ENCODE data around the gene QSOX2.
"Not testable (repeated sequence)": the region's sequence is repeated elsewhere in the genome, so short reads cannot be mapped to it uniquely, and the experiment has no call there.

QSOX2 gene

DNA sequence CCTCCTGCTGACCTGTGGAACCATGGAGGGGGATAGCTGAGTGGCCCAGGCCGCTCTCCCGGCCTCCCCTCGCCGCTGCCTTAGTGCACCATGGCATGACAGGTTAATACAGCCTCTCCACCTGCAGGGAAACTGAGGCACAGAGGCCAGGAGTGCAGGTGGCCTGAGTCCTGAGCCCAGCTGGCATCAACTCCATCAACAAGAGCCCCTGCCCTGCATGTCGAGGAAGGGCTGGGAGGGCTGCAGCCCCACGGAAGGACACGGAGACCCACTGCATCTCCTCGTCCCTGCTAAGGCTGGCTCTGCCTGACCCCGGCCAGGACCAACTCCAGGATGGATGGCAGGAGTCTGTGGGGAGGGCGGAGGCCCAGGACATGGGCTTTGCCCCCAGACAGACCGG, 31.1 kb upstream of the QSOX2 start:
- H3K4me3 ChIP-seq (ENCODE audit: low read length) = no peak overlapping the region
- no peak for TF ChIP-seq ZNF274 (IDR thresholded peaks at IDR 0.05; ENCODE audit: low read depth, low read length)

DNA sequence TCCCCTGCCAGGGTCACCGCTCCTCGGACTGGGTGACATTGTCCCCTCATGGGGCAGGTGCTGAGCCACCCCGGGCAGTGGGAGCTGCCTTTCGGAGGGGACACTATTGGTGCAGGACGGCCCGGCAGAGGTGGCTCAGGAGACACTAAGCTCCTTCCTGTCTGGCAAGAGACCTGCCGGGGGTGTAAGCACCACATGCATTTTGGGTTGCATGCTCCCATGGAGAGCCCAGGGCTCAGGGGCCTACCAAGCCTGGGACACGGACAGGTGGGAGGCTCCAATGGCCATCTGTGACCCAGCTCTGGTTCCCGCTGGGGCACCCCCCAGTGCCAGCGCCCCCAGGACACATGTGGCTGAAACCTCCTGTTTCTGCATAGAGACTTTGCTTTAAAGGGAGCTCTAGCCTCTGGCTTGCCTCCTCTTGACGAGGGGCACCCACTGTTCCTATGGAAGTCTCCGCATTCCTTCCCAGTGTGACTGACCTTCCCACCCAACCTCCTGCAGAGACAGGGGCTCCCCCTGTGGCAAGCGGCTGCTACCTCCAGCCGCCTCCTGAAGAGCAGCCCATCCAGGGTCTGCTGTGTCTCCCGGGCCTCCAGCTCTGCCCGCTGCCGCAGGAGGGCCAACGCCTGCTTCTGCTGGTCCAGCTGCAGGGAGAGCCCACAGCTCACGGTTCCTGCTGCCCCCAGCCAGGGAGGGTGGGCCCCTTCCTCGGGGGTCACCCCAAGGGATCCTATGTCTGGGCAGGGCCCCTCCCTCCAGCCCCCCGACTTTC, 30.2 kb upstream of the QSOX2 start:
- TF ChIP-seq ZNF274 (IDR thresholded peaks at IDR 0.05; ENCODE audit: low read depth, low read length) = no peak

DNA sequence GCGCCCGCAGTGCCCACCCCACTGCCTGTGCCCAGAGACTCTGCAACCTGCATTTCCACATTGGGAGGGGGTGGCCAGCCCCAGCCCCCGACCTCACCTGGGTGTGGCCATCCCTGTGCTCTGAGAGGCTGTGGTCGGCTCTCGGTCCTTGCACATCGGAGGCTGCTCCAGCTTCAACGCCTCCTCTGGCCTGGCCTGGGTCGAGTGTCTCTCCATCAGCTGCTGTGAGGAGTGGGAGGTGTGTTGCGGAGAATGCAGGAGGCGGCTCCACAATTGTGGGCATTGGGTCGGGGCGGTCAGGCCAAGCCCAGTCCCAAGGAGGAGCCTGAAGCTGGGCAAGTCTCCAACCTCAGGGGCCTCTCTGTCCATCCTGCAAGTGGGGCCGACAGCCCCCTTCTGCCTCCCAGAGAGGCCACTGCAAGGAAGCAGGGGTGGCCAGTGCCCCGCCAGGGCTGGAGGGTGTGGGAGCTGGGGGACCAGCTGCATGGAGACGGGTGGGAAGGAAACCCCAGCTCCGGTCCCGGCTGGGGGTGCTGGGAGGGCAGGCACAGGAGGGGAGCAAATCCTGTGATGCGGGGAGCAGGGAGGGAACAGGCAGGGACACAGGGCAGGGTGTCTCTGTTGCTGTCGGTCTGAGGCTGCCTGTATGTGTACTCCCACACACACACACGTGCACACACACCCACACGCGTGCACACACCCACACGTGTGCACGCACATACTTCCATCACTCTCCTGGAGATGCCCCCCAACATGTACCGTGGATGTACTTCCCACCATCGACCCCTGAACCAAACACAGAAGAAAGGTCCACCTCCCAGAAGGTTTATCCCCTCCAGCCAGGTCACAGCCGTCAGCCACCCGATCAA, 29.4 kb upstream of the QSOX2 start:
- no peak for TF ChIP-seq ZNF274 (IDR thresholded peaks at IDR 0.05; ENCODE audit: low read depth, low read length)
- no peak overlapping the region for H3K4me3 ChIP-seq (ENCODE audit: low read length)

More for the DNA sequence above, 30.2 kb upstream of the QSOX2 start:
- no peak overlapping the region for H3K4me3 ChIP-seq (ENCODE audit: low read length)

DNA sequence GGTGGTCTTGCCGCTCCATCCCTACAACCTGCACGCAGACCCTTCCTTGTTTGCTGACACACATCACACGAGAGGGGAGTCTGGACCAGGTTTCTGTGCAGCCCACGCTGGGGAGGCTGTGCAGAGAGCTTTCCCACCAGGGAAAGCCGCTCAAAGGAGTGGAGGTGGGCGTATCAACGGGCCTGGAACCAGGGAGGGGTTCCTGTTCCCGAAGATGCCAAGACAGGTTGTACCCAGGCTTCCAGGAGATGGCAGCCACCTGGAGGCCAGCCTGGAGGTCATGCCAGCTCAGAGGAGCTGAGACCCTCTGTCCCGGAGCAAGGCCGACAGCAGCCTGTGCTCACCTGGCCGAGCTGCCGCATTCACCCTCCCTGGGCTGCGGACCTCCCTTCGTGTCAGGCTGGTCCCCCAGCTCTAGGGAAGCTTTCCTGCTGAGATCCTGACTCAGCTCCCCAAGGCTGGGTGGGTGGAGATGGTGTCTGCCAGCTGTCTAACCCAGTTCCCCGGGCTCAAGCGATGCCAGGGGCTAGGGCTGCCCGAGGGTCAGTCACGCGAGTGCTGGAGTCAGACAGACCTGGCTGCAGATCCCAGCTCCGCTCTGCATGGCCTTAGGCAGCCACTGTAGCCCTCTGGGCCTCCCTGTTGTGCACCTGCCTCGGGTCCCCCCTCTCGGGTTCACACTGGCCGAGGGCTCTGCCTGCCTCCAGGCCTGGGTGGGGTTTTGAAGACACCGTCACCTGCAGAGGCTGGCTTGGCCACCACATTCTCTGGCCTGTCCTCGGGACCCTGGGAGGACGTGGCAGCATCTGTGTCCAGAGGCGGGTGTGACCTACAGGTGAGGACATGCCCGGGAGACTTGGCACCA, 28.5 kb upstream of the QSOX2 start:
- H3K4me3 ChIP-seq (ENCODE audit: low read length) = no peak overlapping the region
- TF ChIP-seq ZNF274 (IDR thresholded peaks at IDR 0.05; ENCODE audit: low read depth, low read length) = no peak

DNA sequence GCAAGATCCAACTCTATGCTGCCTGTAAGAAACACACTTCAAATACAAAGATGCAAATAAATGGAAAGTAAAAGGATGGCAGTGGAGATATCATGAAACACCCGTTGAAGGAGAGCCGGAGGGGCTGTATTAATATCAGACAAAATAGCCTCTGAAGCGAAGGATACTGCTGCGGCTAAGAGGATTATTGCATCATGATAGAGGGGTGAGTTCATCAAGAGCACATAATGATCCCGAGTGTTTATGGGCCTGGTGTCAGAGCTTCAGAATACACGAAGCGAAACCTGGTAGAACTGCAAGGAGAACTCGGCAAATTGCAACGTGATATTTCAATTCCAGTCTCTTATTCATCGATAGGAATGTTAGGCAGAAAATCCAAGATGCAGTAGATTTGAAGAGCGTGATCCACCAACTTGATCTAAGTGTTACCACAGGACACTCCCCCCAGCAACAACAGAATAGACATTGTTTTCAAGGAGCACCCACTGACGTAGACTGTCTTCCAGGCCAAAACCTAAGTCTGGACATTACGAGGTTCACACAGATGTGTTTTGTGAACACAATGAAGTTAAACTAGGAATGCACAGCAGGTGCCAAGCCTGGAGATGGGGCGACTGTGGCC, 27.7 kb upstream of the QSOX2 start:
- H3K4me3 ChIP-seq (ENCODE audit: low read length) = no peak overlapping the region
- TF ChIP-seq ZNF274 (IDR thresholded peaks at IDR 0.05; ENCODE audit: low read depth, low read length) = no peak

DNA sequence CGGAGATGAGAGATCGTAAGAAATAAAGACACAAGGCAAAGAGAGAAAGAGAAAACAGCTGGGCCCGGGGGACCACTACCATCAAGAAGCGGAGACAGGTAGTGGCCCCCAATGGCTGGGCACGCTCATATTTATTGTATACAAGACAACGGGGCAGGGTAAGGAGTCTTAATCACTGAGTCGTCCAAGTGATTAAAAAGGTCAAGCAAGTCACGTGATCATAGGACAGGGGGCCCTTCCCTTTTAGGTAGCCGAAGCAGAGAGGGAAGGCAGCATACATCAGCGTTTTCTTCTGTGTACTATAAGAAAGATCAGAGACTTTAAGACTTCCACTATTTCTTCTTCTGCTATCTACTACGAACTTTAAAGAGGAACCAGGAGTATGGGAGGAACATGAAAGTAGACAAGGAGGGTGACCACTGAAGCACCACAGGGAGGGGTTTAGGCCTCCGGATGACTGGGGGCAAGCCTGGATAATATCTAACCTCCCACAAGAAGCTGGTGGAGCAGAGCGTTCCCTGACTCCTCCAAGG, 24.6 kb upstream of the QSOX2 start:
- no peak overlapping the region for H3K4me3 ChIP-seq (ENCODE audit: low read length)
- no peak for TF ChIP-seq ZNF274 (IDR thresholded peaks at IDR 0.05; ENCODE audit: low read depth, low read length)

DNA sequence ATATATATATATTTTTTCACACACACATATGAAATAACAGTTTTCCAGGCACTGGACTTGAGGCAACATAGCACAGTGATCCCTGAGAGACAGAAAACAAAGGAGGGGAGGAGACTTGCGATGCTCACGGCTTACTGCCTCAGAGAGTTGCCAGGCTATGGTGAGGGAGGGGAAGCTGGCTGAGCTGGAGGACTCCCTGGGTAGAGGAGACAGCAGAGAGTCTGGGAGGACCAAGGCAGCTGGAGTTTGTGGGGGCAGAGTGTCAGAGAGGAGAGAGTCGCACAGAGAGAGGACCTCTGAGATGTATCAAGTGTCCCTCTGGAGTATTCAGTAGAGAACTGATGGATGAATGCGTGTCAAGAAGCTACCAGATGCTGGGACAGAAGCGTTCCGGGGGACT, 23.1 kb upstream of the QSOX2 start:
- TF ChIP-seq ZNF274 (IDR thresholded peaks at IDR 0.05; ENCODE audit: low read depth, low read length) = no peak
- H3K4me3 ChIP-seq (ENCODE audit: low read length) = no peak overlapping the region

DNA sequence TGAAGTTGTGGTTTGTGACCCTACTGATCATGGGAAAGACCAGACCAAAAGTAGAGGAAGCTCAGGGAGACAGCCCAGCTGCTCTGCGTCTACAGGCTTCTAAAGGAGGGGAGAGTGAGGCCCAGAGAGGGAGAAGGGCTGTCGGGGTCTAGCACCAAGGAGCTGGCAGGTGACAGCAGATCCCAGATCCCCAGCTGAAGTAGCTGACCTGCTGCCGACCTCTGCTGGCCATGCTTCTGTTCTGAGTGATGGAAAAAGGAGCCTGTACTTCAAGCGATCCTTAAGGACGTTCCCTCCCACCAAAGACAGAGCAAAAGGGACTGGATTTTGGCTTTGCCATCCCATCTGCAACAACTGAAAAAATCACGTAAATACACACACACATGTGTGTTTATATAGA, 22.7 kb upstream of the QSOX2 start:
- TF ChIP-seq ZNF274 (IDR thresholded peaks at IDR 0.05; ENCODE audit: low read depth, low read length) = no peak
- H3K4me3 ChIP-seq (ENCODE audit: low read length) = no peak overlapping the region

DNA sequence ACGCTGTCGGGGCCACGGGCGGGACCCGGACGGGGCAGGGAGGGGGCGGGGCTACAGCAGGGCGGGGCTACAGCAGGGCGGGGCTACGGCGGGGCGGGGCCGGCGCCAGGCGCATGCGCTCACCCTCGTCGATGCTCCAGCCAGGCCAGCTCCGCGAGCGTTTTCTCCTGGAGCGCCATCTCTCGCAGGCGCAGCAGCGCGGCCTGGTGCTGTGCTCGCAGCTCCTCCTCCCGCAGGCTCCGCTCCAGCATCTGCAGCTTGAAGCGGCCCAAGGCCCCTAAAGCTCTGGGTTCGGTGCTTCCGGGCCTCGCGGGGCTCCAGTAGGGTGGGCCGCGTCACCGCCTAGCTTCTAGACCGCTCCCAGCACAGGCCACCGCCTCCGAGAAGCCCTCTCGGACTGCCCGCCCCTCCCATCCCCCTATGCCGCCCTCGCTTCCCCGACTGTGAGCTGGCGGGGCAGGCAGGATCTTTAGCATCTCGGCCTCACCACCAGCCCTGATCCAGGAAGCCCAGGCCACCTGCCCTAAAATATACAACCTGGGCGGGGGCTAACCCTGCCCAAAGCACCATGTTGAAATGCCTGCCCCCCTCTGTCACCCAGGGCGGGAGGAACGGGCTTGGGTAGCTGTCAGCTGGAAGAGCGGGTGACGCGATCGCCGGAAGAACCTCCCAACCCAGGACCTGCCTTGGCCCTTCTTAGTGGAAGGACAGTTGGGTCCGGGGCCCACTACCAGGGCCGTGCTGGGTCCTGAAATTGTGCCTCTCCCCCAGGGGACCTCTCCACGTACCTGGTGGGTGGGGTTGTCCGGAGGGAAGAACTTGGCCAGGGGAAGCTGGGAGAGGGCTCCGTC, 21.9 kb upstream of the QSOX2 start:
- peak overlapping the region; percentile 59; the same call in 1 of the 2 replicates for H3K4me3 ChIP-seq (ENCODE audit: low read length)
- no peak for TF ChIP-seq ZNF274 (IDR thresholded peaks at IDR 0.05; ENCODE audit: low read depth, low read length)

DNA sequence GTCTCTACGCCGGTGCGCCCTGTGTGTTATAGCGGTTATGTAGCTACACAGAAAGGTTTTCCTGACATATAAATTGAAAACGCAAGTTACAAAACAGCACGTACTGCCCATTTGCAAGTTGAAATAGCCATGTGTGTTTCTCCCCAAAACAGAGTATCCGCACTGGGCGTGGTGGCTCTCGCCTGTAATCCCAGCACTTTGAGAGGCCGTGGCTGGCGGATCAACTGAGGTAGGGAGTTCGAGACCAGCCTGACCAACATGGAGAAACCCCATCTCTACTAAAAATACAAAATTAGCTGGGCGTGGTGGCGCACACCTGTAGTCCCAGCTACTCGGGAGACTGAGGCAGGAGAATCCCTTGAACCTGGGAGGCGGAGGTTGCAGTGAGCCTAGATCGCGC, 21.0 kb upstream of the QSOX2 start:
- H3K4me3 ChIP-seq (ENCODE audit: low read length) = not testable (repeated sequence)

DNA sequence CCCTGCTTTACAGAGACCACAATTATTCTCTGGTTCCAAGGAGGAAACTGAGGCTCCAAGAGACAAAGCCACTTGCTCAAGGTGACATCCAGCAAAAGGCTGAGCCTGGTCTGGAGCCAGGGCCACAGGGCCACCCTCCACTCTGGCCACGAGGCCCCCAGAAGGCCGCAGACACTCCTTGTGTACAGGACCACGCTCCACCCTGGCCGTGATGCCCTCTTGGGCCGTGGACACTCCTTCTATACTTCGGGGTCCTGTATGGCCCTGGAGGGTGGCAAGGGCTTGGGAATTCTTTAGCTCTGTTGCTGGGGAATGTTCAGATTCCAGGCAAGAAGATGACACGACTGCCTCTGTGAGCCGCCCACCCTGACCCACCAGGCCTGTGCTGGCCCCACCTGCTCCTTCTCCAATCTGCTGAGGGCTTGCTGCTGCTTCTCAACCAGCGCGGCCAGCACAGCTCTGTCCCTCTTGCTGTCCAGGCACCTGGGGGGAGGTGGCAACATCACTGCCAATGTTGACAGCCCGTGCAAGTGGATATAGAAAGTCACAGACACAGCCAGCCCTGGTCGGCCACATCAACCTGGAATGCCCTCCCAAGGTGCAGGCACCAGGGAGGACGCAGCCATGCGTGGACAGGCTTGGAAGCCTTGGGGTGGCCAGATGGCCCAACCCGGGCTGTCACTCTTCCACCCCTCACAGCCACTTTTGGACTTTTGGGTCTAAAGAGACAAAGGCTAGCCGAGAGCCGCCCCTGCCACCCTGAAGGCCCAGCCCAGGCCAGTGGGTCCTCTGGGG, 20.1 kb upstream of the QSOX2 start:
- no peak overlapping the region for H3K4me3 ChIP-seq (ENCODE audit: low read length)
- no peak for TF ChIP-seq ZNF274 (IDR thresholded peaks at IDR 0.05; ENCODE audit: low read depth, low read length)

All from GM08714 (cell line).